Renal cortical epithelial cell (primary cell): ENCODE results near the gene ISYNA1. TPM values are rescaled to one million over a fixed set of nuclear protein-coding genes. Genes with fewer than 3 reads are reported as not detected.

ENCODE experiments used
- DNase-seq: peaks from one replicate; pipeline ENCODE4 v3.0.0-alpha.2; 2011; ENCODE audit warnings: low read depth
- total RNA-seq: library from RNA; depleted of rRNA; stranded (reverse); fragments of >200 nt; gene quantifications from 2 replicates; pipeline ENCODE4 v1.2.3, GENCODE V29; 2014

ISYNA1 gene
- 37.5 and 69.9 TPM in 2 replicates for total RNA-seq

DNA sequence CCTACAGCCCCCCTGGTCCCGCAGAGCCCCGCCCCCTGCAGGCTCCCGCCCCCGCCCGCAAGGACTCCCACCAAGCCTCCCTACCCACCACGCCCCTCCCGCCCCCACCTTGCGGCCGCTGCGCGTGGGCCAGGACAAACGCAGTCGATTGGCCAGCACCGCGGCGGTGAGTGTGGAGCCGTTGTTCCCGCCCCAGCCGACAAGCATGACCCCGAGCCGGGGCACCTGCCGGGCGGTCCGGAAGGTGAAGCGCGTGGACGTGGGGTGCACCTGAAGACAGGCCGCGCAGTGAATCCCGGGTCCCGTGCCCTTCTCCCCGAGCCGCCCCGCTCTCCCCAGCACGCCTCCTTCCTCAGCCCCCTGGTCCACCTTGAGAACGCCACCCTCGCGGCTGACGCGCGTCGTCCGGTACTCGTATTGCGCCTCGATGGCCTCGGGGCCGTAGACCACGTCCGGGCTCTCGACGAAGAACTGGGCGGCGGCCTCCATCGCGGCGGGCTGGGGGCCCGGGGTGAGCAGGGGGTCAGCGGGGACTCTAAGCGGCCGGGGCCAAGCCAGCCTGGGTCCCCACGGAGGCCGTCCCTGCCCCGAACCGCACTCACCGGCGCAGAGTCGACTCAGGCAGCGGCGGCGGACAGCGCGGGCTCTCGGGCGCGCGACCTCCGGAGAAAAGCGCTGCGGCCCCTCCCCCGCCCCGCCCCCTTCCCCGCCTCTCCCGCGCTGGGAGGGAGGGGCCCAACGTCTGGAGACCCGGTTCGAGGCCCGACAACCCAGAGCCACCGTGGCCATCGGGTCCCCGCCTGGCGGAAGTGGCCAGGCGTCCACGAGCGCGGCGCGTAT is at the start of gene ISYNA1:
Gene ISYNA1, minus strand, starts transcription at position 643 of the 840 bp plus-strand sequence. Its CDS starts 154 bp downstream, at position 489.
- peak; percentile 19 for DNase-seq

DNA sequence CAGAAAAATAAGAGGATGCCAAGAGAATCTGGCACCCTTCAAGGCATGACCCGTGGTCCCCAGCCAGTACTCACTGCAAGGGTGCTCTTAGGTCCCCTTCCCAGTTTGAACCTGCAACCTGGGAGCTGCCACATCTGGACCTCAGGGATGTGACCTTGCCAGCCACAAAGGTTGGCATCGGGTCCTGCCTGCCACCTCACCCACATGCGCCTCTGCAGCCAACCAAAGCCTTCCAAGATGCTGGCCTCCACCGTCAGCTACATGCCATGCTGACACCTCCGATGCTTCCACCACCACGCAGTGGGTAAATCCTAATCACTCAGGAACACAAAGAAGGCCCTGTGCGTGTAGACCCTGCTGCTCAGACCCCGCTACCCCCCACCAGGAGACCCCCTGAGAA is 48.8 kb upstream of the ISYNA1 start:
- no peak for DNase-seq

DNA sequence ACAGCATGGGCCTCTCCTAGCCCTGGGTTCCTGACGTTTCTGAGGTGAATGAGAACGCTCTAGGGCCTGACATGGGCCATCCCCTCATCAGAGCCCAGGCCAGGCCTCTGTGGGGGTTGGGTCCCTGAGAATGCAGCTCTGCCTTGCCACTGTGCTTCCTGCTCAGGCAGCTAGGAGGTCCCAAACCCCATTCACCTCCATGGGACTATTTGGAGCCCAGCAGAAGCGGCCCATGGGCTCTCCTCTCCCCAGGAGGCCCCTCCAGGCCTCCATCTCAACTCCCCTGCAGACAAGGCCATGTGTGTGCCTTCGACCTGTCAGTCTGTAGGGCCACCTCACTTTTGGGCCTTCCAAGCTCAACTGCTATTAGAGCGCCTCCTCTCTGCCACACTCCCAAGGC is 47.1 kb upstream of the ISYNA1 start:
- no peak for DNase-seq

DNA sequence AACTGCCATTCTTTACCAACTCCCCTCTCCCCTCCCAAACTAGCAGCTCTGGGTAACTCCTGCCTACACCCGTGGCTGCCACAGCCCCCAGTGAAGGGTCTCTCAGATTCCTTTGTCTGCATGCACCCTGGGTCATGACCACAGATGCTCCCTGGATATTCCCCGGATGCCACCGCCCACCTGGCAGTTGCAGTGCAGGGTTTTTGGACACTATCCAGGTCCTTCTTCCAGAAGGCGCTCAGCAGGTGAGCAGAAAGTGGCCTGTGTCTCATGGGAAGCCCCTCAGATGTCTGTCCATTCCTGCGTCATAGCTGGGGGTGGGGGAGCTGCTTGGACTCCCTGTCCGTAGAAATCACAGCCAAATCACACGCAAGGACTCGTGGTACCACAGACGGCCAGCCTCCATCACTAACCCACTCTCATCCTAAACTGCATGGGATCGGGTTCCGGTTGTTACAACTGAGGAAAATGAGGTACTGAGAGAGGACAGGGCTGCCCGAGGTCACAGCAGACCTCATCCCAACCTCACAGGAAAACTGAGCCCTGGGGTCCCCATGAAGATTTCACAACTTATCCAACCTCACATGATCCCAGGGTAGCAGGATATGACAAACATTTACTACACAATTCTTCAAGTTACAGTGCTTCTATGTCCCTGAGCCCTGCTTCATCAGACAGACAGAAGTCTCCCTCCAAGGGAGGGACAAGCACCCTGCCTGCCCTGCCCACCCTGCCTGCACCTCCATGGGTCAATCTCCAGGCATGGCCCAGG is 45.4 kb upstream of the ISYNA1 start:
- DNase-seq, result no peak

DNA sequence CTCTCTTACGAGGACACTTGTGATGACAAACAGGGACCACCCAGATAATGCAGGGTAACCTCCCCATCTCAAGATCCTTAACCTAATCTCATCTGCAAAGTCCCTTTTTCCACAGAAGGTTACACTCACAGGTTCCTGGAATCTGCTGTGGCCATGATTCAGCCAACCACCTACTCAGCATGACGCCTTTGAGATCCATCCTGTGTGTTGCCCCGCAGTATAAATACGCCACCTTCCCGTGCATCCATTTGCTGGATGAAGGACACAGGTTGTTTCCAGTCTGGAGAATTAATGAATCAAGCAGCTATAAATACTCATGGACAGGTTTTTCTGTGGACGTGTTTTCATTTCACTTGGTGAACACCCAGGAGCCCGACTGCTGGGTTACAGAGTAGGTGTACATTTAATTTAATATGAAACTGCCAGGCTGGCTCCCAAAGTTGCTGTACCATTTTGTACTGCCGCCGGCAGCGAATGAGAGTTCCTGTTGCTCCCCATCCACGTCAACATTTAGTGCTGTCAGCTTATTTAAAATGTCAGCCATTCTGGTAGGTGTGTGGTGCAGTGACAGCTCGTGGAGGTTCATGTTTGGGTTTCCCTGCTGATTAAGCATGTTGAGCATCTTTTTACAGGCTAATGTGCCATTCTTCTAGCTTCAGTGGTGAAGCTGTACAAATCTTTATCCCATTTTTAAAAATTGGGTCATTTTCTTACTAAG is 43.7 kb upstream of the ISYNA1 start:
- DNase-seq, result no peak

DNA sequence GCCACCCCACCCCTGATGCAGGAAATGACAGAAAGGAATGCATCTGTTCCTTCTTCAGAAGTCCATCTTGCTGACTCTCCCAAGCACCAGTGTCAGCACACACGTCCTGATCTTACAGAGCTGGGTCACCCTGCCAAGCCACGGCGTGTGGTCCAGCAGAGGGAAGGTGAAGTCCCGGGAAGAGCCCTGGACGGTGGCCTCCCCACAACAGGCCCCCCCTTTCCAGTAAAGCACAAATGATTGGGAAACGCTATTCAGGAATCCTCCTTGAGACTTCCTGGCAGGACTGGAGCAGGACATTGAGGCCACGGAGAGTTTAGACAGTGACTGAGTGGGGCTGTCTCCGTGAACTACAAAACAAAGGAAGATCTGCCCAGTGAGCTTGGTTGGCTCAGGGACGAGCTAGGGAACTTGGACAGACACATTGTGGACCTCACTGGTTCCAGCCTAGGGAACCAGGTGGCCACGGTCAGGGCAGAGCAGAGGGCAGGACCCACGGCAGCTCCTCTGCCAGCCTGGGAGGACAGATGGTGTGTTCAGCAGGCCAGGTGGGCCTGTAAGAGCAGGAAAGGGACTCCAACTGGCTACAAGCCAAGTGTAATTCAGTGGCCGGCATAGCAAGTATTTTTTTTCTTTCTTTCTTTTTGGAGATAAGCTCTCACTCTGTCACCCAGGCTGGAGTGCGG is 42.2 kb upstream of the ISYNA1 start:
- DNase-seq, result peak; percentile 65

DNA sequence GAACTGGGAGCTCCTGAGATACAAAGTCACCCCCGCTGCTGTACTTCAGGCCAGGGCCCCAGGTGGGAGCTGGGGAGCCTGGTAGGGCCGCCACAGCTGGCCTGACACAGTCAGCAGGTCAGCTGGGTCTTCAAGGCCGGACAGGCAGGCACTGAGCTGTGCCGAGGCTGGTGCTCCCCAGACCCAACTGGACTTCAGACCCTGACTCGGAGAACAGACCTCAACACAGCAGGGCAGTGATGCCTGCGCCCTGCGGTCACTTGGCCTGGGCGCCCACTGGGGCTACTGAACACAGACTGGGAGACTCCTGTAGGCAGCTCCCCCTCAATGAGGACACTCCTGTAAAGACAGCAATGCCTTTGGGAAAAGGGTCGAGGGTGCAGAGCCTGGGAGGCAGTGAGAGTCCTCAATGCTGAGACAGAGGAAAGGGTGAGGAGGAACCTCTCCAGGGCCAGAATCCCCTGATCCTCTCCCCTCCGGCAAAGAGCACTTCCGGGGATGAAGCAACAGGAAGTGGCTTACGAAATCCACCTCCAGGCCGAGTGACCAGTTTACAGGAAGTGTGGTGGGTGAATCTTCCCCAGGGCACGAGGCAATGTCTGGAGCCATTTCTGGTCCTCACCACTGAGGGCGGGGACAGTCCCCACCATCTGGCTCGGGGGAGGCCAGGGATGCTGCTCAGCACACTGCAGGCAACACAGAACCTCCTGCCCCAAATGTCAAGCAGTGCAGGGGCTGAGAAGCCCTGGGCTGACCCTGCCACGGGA is 40.8 kb upstream of the ISYNA1 start:
- DNase-seq, result peak; percentile 83

DNA sequence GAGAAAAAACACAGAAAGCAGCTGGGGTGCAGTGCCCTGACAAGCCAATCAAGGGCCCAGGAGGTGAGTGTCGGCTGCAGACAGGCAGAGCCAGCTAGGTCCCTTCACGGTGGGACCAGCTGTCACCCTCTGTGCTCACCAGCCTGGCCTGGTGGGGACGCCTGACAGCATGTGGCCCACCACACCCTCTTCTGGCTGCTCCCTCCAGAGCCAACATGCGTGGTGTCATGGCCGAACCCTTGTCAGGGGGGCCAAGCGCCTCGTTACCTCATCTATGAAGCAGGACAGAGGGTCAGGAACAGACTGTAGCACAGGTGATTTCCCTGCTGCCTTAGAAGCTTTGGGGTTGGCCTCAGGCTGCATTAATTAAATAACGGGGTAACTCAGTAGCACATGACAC is 40.0 kb upstream of the ISYNA1 start:
- no peak for DNase-seq

DNA sequence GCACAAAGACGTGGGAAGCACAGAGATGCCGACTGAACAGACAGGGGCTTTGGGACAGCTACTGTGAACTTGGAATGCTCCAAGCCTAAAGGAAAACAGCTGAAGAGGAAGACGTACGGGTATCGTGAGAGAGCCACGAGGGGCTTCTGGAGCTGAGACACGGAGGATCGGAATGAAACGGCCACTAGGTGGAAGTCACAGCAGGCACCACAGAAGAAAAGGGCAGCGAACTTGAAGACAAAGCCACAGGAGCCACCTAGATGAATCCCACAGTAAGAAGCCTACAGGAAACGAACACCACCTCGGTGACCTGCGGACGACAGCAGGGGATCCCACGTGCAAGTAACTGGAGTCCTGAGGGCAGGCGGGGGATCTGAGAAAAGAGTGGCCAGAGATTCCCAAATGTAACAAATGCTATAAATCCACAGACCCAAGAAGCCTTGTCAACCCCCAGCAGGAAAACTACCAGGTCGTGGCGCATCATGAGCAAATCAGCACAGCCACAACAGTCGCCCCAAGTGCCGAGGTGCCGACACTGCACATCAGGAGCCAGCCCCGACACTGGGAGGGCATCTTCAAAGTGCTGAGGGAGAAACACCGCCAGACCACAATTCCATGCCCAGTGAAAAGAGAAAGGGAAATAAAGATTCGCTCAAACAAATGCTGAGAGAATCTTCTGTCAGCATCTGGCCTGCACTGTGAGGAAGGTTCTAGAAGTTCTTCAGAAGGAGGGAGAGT is 39.3 kb upstream of the ISYNA1 start:
- no peak for DNase-seq

DNA sequence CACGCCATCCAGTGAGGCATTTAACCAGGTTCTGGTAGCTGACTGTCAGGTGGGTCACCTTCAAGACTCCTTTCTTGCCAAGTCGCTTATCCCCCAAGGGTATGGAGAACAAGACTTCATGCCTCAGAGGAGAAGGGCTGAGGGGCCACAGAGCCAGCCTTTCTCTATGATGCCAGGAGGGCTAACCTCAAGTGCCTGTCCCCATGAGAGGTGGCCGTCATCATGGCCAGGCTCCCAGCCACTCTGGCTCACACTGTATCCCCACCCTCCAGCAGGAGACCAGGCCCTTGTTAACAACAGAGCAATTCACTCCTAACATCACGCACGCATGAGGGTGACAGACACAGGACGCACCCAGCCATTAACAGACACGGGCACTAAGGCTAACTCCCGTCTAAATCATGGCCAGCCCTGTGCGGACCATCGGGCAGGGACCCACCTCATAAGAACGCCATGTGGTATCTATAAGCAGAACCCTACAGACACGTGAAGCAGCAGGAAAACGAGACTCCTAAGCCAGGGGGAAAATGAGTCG is 38.6 kb upstream of the ISYNA1 start:
- no peak for DNase-seq

DNA sequence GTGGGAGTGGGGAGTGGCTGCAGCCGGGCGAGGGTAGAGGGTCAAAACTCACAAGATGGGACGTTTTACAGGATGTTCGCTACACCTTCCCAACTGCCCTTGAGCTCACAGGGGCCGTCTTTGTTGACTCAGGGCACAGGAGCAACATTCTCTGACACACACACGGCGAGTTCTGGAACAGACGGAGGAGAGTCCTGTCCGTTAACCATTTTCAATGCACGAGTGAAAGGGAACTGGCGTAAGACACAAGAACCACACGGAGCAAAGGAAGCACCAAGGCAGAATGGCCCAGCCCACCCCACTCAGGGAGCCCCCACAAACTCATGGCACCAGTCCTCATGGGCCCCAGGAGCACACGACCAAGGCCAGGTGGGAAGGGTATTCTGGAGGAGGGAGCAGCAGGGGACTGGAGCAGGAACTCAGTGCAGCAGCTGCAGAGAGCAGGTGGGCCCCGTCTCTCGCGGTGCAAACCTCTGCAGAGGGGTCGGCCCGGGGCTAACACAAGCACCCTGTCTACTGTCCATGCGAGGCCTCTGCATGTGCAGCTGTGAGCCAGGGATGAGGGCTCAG is 37.9 kb upstream of the ISYNA1 start:
- DNase-seq, result no peak

DNA sequence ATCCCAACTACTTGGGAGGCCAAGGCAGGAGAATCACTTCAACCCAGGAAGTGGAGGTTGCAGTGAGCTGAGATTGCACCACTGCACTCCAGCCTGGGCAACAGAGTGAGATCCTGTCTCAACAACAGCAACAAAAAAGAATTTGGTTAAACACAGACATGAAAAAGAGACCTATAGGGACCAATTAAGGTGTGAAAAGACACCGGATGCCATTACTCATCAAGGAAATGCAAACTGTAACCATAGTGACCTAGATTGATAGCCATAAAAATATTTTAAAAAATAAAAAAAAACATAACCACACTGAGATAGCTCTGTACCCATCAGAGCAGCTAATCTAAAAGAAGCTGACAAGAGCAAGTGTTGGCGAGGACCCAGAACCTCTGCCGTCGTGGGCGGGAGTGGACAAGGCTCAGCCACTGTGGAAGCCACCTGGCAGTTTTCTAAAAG is 37.1 kb upstream of the ISYNA1 start:
- no peak for DNase-seq

DNA sequence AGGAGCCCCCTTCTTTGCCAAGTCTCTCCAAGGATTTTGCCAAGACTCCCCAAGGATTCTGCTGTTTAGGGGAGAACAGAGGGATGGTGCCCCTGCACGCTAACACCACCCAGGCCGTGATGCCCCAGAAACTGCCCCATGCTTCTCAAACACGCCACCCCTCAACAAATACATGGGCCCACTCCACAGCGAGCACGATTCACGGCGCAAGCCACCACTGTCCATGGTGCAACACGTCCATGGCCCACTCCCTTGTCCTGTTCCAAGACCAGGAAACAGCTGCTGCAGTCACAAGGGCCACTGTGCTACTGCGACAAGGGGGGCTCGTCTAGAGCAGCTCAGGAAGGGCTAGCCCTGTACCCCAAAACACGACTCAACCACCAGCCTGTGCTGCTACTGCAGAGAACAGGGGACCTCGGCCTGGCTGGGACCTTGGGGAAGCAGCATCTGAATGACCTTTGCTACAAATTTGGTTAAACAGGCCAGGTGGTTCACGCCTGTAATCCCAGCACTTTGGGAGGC is 36.5 kb upstream of the ISYNA1 start:
- no peak for DNase-seq

DNA sequence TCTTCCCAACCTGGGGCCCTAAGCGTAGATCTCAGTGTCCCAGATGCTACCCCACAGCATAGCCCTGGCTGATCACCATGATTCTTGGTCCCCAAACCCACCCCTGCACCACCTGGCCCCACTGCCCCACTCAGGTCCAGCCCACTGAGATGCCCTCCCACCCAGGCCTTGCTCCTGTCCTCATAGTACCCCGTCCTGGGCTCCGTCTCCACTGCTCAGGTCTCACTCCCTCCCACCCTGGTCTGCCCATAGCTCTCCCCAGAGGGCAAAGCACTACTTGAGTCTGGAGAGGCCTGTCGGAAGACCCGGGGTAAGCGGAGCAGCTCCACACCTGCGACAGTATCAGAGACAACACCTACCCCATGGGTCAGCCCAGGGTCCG is 35.8 kb upstream of the ISYNA1 start:
- no peak for DNase-seq

DNA sequence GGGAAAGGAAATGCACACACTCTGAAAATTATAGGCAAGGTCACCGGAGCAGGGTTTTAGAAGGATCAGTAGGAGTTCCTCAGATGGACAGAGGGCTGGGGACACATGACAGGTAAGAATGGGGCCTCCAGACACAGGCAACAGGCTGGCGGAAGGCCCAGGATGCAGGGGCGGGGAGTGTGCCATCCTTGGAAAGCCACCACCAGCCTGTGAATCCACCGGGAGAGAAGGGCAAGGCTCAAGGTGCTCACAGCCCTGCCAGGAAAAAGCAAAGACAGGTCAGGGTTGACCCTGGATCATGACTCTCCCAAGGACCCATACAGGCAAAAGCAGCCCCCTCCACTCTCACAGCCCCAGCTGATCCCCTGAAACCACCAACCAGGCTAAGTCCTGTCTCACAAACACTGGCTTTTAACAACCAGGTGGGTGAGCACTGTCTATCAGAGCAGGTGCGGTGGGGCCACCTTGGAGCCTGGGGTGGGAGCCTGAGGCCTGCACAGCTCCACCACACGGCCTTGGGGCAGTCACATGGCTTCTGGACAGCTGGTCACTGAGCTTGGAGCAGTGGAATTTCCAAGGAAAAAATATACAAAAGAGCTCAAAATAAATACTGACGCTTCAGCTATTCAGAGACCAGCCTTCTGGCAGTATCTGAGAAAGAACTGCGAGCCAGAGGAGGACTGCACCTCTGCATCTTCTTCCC is 35.2 kb upstream of the ISYNA1 start:
- DNase-seq, result no peak

DNA sequence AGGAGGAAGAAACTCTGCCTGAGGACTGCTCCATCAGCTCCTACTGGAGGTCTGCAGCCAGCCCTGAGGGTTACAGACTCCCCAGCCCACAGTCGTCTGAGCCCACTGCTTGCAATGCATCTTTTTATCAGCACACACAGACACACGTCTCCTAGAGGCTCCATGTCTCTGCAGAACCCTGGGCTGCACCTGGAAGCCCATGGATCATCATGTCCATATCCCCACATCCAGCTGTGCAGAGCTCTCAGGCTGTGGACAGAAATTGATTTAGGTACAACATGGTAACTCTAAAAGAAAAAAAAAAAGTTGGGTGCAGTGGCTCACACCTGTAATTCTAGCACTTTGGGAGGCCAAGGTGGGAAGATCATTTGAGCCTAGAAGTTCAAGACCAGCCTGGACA is 32.9 kb upstream of the ISYNA1 start:
- no peak for DNase-seq

DNA sequence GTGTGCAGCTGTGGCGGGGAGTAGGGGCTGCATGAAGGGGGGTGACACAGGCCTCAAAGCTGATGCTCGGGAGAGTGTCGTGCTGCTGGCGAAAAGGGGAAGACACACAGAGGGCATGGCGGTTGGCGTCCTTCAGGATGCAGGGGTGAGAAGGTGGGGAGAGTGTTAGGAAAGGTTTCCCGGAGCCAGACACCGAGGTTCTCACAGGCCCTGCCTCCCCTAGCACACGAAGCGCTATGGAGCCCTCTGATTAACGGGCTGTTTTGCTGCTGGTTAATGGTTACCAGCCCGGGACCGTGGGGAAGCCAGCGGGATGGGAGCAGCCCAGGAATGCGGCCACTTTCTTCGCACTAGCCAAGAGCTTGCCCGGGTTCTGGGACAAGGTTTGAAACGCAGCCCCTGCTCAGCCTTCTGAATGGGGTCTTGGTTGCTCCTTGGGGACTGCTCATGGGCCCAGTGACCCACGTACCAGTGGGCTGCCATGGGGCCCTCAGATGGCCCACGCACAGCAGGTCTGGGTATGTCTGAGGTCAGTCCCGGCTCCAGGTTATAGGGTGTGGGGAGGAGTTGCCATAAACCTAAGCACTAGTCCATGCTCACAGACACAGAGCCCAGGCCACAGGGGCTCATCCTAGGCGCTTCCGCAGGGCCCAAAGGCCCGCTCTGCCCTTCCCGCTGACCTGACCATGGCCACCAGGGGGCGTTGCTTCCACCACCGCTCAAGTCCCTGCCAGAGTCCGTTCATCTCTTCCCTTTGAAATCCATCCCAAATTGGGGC is 31.3 kb upstream of the ISYNA1 start:
- peak; percentile 88 for DNase-seq

DNA sequence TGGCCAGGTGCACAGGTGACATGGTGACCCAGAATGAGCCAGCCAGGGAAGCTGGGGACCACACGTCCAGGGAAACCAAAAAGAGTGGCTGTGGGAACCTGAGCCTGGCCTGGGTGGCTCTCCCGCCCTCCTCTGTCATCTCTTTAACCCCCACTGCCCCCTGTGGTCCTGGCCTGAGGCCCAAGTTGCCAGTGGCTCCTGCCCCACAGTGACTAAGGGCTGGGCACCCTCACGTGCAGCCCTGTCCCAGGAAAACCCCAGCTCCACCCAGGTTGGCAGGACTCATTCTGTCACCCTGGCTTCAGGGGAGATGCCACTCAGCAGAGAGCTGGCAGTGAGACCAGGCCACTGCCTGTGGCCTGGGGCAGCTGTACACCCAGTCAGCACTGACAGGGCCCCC is 30.6 kb upstream of the ISYNA1 start:
- peak; percentile 65 for DNase-seq
